Colonic mucosa (tissue), 4 donors: ENCODE data around the gene CACNA1H. TPM values are rescaled to one million over a fixed set of nuclear protein-coding genes. Genes with fewer than 3 reads are reported as not detected.

Experiments
- DNase-seq: peaks from one replicate; pipeline ENCODE4 v3.0.0-alpha.2; 2020
- H3K27ac ChIP-seq: fragments of 200-600 bp; one replicate; pipeline ENCODE4 v1.8.0; 2021
- H3K27me3 ChIP-seq: fragments of 200-600 bp; one replicate; pipeline ENCODE4 v1.8.0; 2021
- H3K36me3 ChIP-seq: fragments of 200-600 bp; one replicate; pipeline ENCODE4 v1.8.0; 2021
- H3K4me1 ChIP-seq: fragments of 200-600 bp; one replicate; pipeline ENCODE4 v1.8.0; 2021; ENCODE audit warnings: mild to moderate bottlenecking
- H3K4me3 ChIP-seq: fragments of 200-600 bp; one replicate; pipeline ENCODE4 v1.8.0; 2021
- H3K9ac ChIP-seq, 2 donors: one replicate each; pipeline ENCODE4 v1.7.0; 2013; ENCODE audit warnings: control low read depth in 2 of 2, low read depth in 2 of 2, low read length in 2 of 2
- H3K9me3 ChIP-seq: fragments of 200-600 bp; one replicate; pipeline ENCODE4 v1.8.0; 2021
- intact Hi-C: fragments of 100-400 bp; cut with DNase I; formaldehyde crosslinking; loops from one replicate; pipeline ENCODE4 v1.14.1; 2022
- total RNA-seq, 2 donors: library from RNA; stranded (reverse); fragmentation: NEBNext Ultra II Directional in 1 of 2; extraction: Animal tissue kit (Norgen Biotek cat#: 25700) in 1 of 2; gene quantifications; one replicate each; pipeline ENCODE4 v1.2.1, GENCODE V29; 2021
- TF ChIP-seq, protein P1 (sequence below): fragments of 200-600 bp; IDR thresholded peaks from one replicate; pipeline ENCODE4 v1.8.0; 2022; ENCODE audit warnings: antibody characterized with exemption, mild to moderate bottlenecking
- donor health status: healthy.
- donor health status: DM: no; HTN: no; CAD: no.
- donor health status: DM: no; HTN: no; CAD: no.

Gene CACNA1H
- total RNA-seq, 2 donors from 2014 or later: 2.1 to 14.6 TPM

DNA sequence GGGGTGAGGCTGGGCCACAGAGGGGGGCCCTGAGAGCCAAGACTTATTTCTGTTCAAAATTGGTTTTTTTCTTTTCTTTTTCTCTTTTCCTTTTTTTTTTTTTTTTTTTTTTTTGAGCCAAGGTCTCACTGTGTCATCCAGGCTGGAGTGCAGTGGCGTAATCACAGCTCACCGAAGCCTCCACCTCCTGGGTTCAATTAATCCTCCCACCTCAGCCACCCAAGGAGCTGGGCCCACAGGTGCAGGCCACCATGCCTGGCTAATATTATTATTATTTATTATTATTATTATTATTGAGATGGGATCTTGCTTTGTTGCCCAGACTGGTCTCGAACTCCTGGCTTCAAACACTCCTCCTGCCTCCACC lies 17.5 kb upstream of the CACNA1H start:
- TF ChIP-seq, protein P1, sequence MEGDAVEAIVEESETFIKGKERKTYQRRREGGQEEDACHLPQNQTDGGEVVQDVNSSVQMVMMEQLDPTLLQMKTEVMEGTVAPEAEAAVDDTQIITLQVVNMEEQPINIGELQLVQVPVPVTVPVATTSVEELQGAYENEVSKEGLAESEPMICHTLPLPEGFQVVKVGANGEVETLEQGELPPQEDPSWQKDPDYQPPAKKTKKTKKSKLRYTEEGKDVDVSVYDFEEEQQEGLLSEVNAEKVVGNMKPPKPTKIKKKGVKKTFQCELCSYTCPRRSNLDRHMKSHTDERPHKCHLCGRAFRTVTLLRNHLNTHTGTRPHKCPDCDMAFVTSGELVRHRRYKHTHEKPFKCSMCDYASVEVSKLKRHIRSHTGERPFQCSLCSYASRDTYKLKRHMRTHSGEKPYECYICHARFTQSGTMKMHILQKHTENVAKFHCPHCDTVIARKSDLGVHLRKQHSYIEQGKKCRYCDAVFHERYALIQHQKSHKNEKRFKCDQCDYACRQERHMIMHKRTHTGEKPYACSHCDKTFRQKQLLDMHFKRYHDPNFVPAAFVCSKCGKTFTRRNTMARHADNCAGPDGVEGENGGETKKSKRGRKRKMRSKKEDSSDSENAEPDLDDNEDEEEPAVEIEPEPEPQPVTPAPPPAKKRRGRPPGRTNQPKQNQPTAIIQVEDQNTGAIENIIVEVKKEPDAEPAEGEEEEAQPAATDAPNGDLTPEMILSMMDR: no peak
- Histone ChIP-seq H3K9me3 (no peaks in the 10 kb centered on the region), H3K4me1 (no peaks in the 10 kb centered on the region), H3K36me3 (no peaks in the 10 kb centered on the region), H3K27ac (no peak overlapping the region), H3K4me3 (no peak overlapping the region), H3K27me3 (peaks cover 7% of the 10 kb centered on the region), H3K9ac (no peak overlapping the region)
- DNase-seq: no peak
- intact Hi-C loops: no loop called here

DNA sequence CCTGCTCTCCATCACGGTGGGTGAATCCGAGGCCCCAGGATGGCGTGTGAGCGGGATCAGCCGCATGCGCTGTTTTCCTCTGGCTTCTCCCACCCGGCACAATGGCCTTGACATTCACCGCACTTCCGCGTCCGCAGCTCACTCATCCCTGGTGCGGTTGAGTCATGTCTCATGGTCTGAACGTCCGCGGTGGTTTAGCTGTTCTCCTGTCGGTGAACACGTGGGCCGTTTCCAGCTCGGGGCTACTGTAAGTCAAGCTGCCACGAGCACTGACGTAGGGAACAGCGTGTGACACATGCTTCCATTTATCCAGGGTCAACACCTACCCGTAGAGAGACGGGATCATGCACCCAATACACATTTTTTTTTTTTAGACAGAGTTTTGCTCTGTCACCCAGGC lies 15.3 kb upstream of the CACNA1H start:
- Histone ChIP-seq H3K9me3 (no peaks in the 10 kb centered on the region), H3K27ac (no peak overlapping the region), H3K27me3 (peaks cover 7% of the 10 kb centered on the region), H3K36me3 (no peaks in the 10 kb centered on the region), H3K4me3 (no peak overlapping the region), H3K9ac (no peak overlapping the region), H3K4me1 (no peaks in the 10 kb centered on the region)
- no peak for DNase-seq
- TF ChIP-seq, protein P1: no peak
- intact Hi-C loops: no loop called here

DNA sequence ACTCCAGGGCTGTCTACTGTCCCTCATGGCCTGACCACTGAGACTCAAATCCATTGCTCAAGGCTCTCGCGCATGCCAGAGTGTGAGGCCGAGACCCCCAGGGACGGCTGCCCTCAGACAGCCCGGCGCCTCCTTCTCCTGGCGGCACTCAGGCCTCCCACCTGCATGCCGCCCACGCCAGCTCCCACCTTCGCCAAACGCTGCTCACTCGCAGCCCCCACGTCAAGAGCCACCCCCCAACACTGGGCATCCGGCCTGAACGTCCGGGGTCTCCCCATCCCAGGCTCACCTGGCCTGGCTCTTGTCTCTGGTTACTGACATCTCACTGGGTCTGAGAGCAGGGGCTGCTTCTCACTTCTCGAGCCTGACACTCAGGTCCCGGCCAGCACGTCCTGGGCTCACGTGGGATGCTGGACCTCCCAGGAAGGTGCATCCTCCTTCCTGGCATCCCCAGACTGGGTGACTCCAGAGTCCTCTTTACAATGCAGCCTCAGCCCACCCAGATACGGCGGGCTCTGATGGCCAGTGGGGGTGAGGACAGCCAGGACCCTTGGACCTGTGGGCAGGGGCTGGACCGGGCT lies 12.2 kb upstream of the CACNA1H start:
- intact Hi-C loops: no loop called here
- no peak for DNase-seq
- no peak overlapping the region for H3K9ac ChIP-seq
- no peaks in the 10 kb centered on the region for H3K9me3 ChIP-seq
- H3K4me1 ChIP-seq: no peaks in the 10 kb centered on the region
- no peaks in the 10 kb centered on the region for H3K36me3 ChIP-seq
- TF ChIP-seq, protein P1: no peak
- H3K4me3 ChIP-seq: no peak overlapping the region
- no peak overlapping the region for H3K27ac ChIP-seq
- no peaks in the 10 kb centered on the region for H3K27me3 ChIP-seq

DNA sequence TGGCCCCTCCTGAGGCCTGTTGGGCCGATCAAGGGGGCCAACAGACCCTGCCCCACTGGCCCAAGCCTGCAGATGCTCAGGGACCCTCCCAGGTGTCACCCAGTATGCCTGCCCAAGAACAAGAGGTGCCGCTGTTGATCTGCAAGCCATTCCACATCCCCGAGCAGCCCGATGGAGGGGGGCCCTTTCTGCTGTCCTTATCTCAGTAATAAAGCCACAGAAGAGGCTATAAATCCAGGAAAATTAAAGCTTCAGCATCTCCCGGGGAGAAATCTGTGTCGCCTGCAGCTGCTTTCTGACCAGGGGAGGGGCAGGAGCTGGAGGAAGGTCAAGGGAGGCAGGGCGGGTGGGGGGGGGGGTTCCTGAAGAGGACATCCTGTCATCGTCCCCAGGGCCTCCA lies 11.7 kb upstream of the CACNA1H start:
- Histone ChIP-seq H3K9ac (no peak overlapping the region), H3K27ac (no peak overlapping the region), H3K27me3 (no peaks in the 10 kb centered on the region), H3K4me3 (no peak overlapping the region), H3K9me3 (no peaks in the 10 kb centered on the region), H3K4me1 (no peaks in the 10 kb centered on the region), H3K36me3 (no peaks in the 10 kb centered on the region)
- TF ChIP-seq, protein P1: no peak
- intact Hi-C loops: no loop called here
- no peak for DNase-seq

DNA sequence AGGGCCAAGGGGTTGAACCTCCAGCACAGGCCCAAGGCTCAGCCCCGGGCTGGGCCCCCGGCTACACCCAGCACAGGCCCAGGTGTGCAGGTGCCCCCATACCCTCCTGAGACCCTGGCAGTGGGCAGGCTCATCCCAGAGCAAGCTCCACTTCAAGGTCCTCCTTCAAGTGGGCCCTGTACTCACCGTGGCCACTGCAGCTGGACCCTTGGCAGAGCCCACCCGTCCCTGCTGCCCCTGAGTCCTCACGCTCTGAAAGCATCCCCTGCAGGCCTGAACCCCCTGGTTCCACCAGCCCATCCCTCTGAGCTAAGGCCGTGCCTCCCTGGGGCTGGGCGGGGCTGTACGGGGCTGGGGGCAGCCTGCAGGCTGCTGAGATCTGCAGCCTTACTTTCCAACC lies 11.2 kb upstream of the CACNA1H start:
- no peak for DNase-seq
- Histone ChIP-seq H3K4me3 (no peak overlapping the region), H3K4me1 (no peaks in the 10 kb centered on the region), H3K9me3 (no peaks in the 10 kb centered on the region), H3K36me3 (no peaks in the 10 kb centered on the region), H3K9ac (no peak overlapping the region), H3K27ac (no peak overlapping the region), H3K27me3 (no peaks in the 10 kb centered on the region)
- TF ChIP-seq, protein P1: no peak
- intact Hi-C loops: no loop called here

DNA sequence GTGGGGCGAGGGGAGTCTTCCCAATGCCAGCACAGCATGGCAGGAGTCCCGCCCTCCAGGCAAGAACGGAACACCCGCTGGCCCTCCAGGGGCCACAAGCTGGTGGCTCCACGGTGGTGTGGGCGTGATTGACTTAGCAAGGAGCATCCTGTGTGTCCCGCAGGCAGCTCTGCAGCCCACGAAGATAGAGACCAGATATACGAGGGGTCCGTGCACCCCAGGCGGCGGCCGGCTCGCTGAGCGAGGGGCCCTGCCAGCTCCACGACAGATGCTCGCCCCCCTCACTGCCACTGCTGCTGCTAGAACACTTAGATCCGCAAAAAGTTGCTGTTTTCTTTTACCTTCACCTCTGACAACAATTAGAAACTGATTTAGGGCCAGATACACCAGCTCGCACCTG lies 10.0 kb upstream of the CACNA1H start:
- intact Hi-C loops: no loop called here
- Histone ChIP-seq H3K9ac (no peak overlapping the region), H3K27me3 (no peaks in the 10 kb centered on the region), H3K4me3 (no peak overlapping the region), H3K36me3 (no peaks in the 10 kb centered on the region), H3K9me3 (no peaks in the 10 kb centered on the region), H3K4me1 (no peaks in the 10 kb centered on the region), H3K27ac (no peak overlapping the region)
- DNase-seq: no peak
- TF ChIP-seq, protein P1: no peak
